HG02798 (cell line): ENCODE measurements around the gene MBP.

ENCODE experiments used
- ATAC-seq: cut with Tn5 transposase; IDR thresholded peaks from one replicate; pipeline ENCODE4 v1.9.1; 2021; ENCODE audit warnings: mild to moderate bottlenecking; ENCODE audit not compliant: unreplicated experiment, poor library complexity

MBP gene

DNA sequence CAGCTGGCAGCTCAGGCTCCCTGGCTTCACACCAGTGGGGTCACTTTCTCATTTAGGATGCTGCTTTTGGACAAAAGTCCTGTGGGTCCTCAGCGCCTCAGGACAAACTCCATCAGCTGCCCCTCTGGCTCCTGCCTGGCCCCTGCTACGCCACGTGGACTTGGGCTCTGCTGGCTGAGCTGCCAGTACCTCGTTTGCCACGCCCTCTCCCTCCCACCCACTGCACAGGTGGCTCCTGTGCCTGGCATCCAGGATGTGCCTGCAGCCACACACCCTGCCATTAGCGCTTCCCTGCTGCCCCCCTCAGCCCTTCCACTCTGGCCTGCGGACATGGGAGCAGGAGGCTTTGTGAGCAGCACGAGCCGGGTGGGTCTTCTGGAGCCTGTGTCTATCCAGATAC lies 191.3 kb downstream of the MBP start:
- ATAC-seq = no peak

DNA sequence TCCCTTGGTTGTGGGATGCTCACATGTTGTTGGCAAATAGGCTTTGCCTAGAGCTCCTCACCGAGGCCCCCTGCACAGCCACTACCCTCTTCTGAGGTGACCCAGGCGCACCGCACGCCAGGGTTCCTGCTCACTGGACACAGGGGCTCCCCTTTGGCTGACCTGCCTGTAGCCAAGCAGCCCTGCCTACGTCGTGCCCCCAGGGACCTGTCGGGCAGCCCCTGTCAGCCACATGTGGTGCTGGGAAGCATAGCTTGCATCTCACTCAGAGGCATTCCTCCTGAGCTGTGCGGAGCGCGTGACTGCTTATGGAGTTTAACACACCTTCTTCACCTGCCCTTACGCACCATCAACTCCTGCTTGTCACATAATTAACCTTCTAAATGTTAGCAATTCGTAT lies 194.0 kb downstream of the MBP start:
- no peak for ATAC-seq

DNA sequence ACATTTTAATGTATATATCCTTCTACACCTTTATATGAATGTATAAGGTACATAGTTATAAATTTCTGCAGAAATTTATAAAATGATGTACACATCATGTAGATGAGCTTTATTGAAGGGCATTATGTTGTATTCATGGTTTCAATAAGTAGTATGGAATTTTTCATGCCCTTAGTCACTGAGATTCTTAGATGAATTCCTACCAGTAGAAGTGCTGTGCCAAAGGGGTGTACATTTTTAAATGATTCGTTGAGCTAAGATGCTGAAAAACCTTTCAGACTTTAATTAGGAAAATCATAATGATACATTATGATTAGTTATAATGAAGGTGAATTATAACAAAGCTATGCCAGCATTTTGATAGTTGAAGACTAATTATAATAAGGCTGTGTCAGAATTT lies 195.0 kb downstream of the MBP start:
- no peak for ATAC-seq

DNA sequence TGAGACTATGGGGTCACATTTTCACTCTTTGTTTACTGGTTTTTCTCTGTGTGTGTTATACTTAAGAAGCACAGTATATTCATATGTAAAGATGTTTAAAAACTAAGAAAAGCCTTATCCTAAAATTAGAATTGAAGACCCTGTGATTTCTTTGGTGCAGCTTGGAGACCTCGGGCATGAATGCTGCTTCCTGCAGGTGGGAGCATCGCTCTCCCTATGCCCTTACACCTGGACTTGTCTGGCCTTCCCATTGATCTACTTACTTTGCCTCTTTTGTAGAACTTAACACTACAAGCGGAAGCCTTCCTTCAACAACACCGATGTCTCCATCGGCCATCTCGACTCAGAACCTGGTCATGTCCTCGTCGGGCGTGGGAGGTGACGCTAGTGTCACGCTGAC lies 195.7 kb downstream of the MBP start:
- no peak for ATAC-seq

DNA sequence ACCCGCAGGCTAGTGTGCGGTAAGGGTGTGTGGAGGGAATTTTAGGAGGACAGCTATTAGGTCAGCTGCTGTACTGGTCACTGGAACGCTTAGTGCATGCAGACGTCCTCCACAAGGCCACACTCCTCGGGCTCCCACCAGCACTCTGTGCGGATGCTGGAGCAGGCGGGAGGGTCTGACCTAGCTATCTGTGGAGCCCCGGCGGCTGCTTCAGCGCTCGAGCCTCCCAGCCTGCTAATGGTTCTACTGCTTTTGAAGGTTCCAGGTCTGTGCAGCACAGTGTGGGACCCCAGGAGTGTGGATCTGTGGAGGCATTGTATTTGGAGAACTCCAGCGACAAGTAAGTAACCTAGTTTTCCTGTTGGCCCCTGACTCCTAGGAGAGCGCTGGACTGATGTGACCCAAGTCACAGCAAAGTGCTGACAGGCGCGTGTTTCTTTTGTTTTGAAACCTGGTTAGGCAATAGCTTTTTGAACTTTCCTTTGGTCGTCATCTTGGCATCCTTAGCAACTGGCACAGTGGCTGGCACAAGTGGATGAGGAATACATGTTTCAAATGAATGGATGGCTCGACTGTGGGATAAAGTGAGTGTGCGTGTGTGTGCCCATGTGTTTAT lies 196.8 kb downstream of the MBP start:
- no peak for ATAC-seq

DNA sequence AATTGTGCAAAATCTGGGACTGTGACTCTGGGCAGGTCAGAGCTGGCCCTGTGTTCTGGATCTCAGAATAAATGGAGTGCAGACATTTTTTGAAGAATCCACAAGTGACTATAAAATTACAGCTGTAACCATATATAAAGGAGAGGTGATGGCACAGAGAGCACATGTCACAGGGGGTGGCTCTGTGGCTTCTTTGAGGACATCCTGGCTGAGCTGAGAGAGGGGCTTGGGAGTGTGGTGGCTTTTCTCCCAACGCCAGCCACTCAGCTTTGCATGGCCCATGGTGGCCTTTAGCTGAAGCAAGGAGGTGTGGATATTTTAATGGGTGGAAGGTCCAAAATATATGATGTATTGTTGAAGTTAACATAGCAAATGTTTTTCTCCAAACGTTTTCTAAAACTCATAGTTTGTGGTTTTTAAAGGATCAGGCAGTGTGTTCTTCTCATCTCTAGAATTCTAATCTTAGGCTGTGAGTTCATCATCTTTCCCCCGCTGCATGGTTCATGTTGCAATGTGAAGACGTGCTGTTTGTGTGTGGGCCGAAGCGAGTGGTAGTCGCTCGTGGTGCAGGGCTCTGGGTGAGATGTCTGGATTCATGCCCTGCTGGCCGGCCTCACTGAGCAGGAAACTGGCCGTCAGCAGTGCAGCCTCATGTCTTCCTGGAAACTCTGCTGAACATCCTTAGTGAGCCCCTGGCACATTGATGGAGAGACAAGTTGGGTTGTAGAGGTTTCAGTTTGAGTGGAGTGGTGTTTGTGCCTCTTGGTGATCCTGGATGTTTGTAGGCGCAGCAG lies 200.4 kb downstream of the MBP start:
- ATAC-seq = no peak

DNA sequence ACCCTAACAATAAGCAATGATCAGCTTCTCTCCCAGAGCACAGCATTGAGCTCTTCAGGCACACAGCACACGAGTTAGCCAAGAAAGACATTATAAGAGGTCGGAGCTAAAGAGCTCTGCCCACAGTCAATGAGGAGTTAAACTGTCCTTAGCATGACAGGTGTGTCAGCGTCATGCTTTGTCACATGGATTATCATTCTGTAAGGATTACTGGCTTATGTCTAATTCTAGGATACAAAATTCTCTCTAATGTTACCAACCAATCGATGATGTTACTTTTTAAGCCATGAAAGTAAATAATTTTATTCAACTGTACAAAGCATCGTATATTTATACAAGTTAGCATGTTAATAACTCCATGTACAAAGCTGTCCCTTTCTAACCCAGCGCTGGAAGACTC lies 201.4 kb downstream of the MBP start:
- ATAC-seq = no peak
